Stimulated activated CD4-positive, alpha-beta T cell treated with anti-CD3 and anti-CD28 coated beads, Interleukin-1b, Interleukin-23, amount 100 ng/mL, for 4 hours (primary cell): ENCODE data around the gene NDUFA13.

Source experiments
- DNase-seq, 2 donors: peaks; one replicate each; pipeline ENCODE4 v3.0.0-alpha.2; 2020; ENCODE audit warnings: low read depth in 2 of 2

NDUFA13 gene

DNA sequence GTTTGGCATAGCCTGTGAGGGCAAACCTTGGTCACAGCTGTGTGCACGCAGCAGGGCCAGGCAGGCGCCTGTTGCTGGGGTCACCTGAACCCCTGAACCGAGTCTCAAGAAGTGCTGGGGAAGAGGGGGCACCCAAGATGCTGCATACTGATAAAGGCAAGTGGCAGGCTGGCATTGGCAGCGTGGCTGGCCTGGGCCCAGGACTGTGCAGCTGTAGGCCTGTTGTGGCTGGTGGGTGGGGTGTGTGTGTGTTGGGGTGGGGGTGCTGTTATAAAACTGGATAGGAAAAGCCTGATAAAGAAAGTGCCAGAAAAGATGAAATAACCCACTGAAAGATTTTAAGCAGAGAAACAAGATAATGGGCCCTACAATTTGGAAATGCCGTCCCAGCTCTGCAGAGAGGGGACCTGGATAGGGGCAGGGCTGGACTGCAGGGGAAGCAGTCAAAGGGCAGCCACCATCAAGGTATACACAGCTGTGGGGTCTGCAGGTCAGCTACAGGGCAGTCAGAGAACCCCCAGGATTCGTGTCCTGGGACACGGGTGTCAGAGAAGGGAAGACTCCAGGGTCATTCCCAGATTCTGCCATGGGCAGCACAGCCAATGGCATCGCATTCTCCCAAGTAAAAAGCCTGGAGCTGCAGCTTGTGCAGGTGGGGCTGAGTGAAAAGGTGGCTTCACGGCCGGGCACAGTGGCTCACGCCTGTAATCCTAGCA is 55.2 kb downstream of the NDUFA13 start:
- no peak for DNase-seq

DNA sequence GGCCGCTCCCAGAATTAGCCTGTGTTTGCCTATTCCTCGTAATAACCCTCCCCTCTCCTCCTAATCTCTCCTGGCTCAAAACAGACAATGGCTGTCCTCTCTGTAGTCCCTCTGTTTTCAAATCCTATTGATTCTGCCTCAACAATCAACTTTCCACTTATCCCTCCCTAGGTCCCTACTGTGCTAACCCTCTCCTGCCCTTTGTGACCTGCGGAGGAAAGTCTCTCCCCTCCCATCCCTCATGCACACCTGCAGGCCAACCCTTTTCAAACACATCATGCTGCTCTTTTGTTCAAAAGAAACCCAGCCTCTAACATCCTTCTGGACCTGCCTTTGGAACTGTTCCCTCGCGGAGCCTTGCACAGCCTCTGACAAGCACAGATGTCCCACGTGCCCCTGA is 59.4 kb downstream of the NDUFA13 start:
- no peak for DNase-seq
